Smooth muscle cell (in vitro differentiated cells): ENCODE measurements around the gene GBF1. TPM values are rescaled to one million over a fixed set of nuclear protein-coding genes. Genes with fewer than 3 reads are reported as not detected.

Experiments
- DNase-seq: peaks from one replicate; lab custom pipeline; 2025; ENCODE audit not compliant: unreplicated experiment; lab: John Stamatoyannopoulos, UW
- H2AFZ ChIP-seq: fragments of 200-600 bp; sonication (generic); 2 replicates; pipeline ENCODE4 v1.6.0; 2016; ENCODE audit warnings: antibody characterized with exemption, low read depth, mild to moderate bottlenecking
- H3F3A ChIP-seq: fragments of 200-600 bp; sonication (generic); 2 replicates; pipeline ENCODE4 v1.6.0; 2017; ENCODE audit warnings: antibody characterized with exemption, low read depth
- H3K27ac ChIP-seq: fragments of 200-600 bp; sonication (generic); 2 replicates; pipeline ENCODE4 v1.5.1; 2016; ENCODE audit warnings: low read depth, mild to moderate bottlenecking
- H3K27me3 ChIP-seq: fragments of 200-600 bp; sonication (generic); 2 replicates; pipeline ENCODE4 v1.6.1; 2016; ENCODE audit warnings: low read depth, mild to moderate bottlenecking
- H3K36me3 ChIP-seq: fragments of 200-600 bp; sonication (generic); 2 replicates; pipeline ENCODE4 v1.5.1; 2016; ENCODE audit warnings: low read depth
- H3K4me1 ChIP-seq: fragments of 200-600 bp; sonication (generic); 2 replicates; pipeline ENCODE4 v1.5.1; 2016; ENCODE audit warnings: low read depth
- H3K4me2 ChIP-seq: fragments of 200-600 bp; sonication (generic); 2 replicates; pipeline ENCODE4 v1.6.0; 2016; ENCODE audit warnings: mild to moderate bottlenecking
- H3K4me3 ChIP-seq: fragments of 200-600 bp; sonication (generic); 2 replicates; pipeline ENCODE4 v1.5.1; 2016; ENCODE audit warnings: mild to moderate bottlenecking
- H3K79me2 ChIP-seq: fragments of 200-600 bp; sonication (generic); 2 replicates; pipeline ENCODE4 v1.6.0; 2016; ENCODE audit warnings: low read depth, mild to moderate bottlenecking
- H3K9ac ChIP-seq: fragments of 200-600 bp; sonication (generic); 2 replicates; pipeline ENCODE4 v1.6.0; 2016; ENCODE audit warnings: low read depth
- H3K9me3 ChIP-seq: fragments of 200-600 bp; sonication (generic); replicated peaks from 2 replicates; pipeline ENCODE4 v1.5.1; 2016; ENCODE audit warnings: low read depth
- H4K20me1 ChIP-seq: fragments of 200-600 bp; sonication (generic); 2 replicates; pipeline ENCODE4 v1.6.0; 2016; ENCODE audit warnings: low read depth
- WGBS: methylation state at CpG from one replicate; pipeline ENCODE4 v1.1.7; 2016; ENCODE audit warnings: low lambda C conversion rate; 5-methylcytosine and 5-hydroxymethylcytosine counted together
- polyA plus RNA-seq: library from polyadenylated mRNA; unstranded; fragments of >200 nt; fragmentation: Nextera tagmentation; extraction: Ambion mirVana; gene quantifications from 2 replicates; pipeline ENCODE4 v1.2.1, GENCODE V29; 2016
- total RNA-seq: library from RNA; depleted of rRNA; stranded (reverse); fragments of >200 nt; gene quantifications from 2 replicates; pipeline ENCODE4 v1.2.3, GENCODE V29; 2014
- TF ChIP-seq, protein P1 (sequence below): fragments of 200-600 bp; sonication (generic); IDR thresholded peaks from 2 replicates; pipeline ENCODE4 v1.5.1; 2017; ENCODE audit warnings: borderline replicate concordance, mild to moderate bottlenecking, antibody characterized with exemption; ENCODE audit not compliant: insufficient read depth, poor library complexity, severe bottlenecking

Gene GBF1
- total and polyA plus RNA-seq, 2 experiments from 2014 or later, result 52.8 to 56.4 TPM

DNA sequence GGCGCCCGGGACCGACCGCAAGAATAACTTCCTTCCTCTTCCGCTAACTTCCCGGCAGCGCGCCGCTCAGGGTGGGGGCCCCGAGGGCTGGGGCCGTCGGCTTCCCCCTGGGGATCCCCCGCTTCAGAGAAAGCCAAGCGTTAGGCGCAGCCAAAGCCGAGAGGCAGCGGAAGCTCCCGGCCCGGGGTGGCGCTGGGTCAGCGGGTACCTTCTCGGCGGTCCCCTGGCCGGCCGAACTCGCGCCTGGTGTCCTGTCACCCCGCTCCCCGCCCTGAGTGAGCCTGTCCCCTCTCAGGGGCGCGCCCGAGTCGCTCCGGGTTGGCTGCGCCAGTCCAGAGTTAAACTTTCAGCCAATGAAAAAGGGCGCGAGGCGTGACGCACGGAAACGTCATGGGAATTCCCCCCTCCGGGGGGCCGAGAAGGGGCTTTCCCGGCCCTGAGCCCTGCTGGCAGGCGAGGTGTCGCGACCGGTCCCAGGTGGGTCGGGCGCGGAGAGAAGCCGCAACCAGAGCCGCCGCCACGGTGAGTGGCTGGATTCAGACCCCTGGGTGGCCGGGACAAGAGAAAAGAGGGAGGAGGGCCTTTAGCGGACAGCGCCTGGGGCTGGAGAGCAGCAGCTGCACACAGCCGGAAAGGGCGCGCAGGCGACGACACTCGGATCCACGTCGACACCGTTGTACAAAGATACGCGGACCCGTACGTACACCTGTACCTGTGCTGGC is 148.9 kb downstream of the GBF1 start:
- TF ChIP-seq, protein P1, sequence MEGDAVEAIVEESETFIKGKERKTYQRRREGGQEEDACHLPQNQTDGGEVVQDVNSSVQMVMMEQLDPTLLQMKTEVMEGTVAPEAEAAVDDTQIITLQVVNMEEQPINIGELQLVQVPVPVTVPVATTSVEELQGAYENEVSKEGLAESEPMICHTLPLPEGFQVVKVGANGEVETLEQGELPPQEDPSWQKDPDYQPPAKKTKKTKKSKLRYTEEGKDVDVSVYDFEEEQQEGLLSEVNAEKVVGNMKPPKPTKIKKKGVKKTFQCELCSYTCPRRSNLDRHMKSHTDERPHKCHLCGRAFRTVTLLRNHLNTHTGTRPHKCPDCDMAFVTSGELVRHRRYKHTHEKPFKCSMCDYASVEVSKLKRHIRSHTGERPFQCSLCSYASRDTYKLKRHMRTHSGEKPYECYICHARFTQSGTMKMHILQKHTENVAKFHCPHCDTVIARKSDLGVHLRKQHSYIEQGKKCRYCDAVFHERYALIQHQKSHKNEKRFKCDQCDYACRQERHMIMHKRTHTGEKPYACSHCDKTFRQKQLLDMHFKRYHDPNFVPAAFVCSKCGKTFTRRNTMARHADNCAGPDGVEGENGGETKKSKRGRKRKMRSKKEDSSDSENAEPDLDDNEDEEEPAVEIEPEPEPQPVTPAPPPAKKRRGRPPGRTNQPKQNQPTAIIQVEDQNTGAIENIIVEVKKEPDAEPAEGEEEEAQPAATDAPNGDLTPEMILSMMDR, result no peak
- Histone ChIP-seq H3F3A (peaks cover 6% of the 10 kb centered on the region), H2AFZ (no peak overlapping the region), H3K4me3 (peak overlapping the region; percentile 69), H3K9ac (peak overlapping the region; percentile 99), H3K27me3 (no peaks in the 10 kb centered on the region), H3K36me3 (no peaks in the 10 kb centered on the region), H4K20me1 (peaks cover 10% of the 10 kb centered on the region), H3K27ac (peak overlapping the region; percentile 100), H3K4me1 (peaks cover 10% of the 10 kb centered on the region), H3K4me2 (peak overlapping the region; percentile 94), H3K9me3 (no peaks in the 10 kb centered on the region), H3K79me2 (peaks cover 14% of the 10 kb centered on the region)
- 1% methylated on average over 66 of the region's 71 CpGs for WGBS
- DNase-seq, result peak; percentile 99

DNA sequence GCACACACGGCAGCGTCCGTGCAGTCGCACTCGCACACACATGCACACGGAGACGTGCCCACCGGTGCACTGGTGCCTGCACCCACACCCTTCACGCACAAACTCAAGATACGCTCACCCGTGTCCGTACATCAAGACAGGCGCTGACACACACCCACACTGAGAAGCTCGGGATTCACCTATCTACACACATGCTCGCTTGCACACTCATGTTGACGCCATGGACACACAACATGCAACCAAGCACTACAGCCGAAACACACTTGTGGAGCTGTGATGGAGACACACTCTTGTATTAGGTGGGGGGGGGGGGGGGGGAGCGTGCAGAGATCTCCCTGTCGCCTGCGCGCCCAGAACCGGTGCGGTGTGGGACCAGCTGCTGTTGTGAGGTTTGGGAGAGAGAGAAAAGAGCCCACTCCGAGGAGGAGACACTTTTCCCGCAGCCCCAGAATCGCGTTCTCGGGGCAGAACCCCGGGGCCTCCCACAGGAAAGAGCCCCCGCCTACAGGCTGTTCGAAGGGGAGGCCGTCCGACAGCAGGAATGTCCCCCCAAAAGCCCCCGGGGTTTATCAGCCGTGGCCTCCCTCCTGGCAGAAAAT is 149.6 kb downstream of the GBF1 start:
- Histone ChIP-seq H3K9me3 (no peaks in the 10 kb centered on the region), H3K4me3 (peak overlapping the region; percentile 69), H3K27me3 (no peaks in the 10 kb centered on the region), H4K20me1 (peaks cover 10% of the 10 kb centered on the region), H3K9ac (peak overlapping the region; percentile 99), H3K4me2 (peak overlapping the region; percentile 94), H2AFZ (no peak overlapping the region), H3K79me2 (peaks cover 14% of the 10 kb centered on the region), H3K4me1 (peaks cover 10% of the 10 kb centered on the region), H3K27ac (peak overlapping the region; percentile 100), H3F3A (peaks cover 6% of the 10 kb centered on the region), H3K36me3 (no peaks in the 10 kb centered on the region)
- peak; percentile 74 for DNase-seq
- 3% methylated on average over 35 of the region's 35 CpGs for WGBS
- TF ChIP-seq, protein P1, result no peak

DNA sequence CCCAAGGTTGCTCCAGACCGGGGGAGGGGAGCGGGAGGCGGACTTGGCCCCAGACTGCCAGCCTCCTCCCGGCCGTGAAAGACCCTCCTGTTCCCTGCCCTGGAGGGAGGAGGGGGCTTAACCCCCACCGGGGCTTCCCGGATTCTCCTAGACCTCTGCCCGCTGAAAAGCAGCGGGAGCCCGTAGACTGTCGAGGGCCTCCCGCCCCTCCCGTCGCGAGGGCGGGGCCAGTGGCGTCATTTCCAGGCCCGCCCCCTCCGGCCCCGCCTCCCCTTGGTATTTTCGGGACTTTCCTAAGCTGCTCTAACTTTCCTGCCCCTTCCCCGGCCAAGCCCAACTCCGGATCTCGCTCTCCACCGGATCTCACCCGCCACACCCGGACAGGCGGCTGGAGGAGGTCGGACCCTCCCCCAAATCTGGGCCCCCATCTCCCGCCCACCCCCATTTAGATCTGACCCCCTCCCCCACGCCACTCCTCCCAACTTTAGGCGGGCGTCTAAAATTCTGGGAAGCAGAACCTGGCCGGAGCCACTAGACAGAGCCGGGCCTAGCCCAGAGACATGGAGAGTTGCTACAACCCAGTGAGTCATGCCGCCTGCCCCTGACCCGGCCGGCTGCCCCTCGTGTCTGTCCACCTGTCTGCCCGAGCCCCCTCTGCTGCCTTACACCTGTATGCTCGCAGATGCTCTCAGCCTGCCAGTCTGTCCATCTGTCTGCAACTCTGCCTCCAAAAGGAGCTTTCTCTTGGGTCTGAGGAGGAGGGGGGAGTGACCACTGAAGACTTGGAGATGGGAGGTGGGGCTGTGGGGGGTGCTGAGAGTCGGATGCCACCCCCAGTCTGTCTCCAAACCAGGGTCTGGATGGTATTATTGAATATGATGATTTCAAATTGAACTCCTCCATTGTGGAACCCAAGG is 150.3 kb downstream of the GBF1 start, which contains the start of gene NFKB2:
TSS of gene NFKB2 (plus strand) at position 306 of the 917 bp plus-strand sequence. CDS start at position 561, 255 bp downstream.
- H3K36me3 ChIP-seq, result no peaks in the 10 kb centered on the region
- peak within 1 kb of the TSS; percentile 94 for H3K4me2 ChIP-seq
- peak within 1 kb of the TSS; percentile 100 for H3K27ac ChIP-seq
- peaks cover 14% of the 10 kb centered on the region for H3K79me2 ChIP-seq
- H3K27me3 ChIP-seq, result no peaks in the 10 kb centered on the region
- peak within 1 kb of the TSS; percentile 99 for H3K9ac ChIP-seq
- H4K20me1 ChIP-seq, result peaks cover 10% of the 10 kb centered on the region
- TF ChIP-seq, protein P1, result no peak
- peak within 1 kb of the TSS; percentile 69 for H3K4me3 ChIP-seq
- DNase-seq, result peak; percentile 85
- peaks cover 5% of the 10 kb centered on the region for H3F3A ChIP-seq
- no peaks in the 10 kb centered on the region for H3K9me3 ChIP-seq
- 4% methylated on average over 24 of the region's 42 CpGs for WGBS
- H2AFZ ChIP-seq, result no peak within 1 kb of the TSS
- peaks cover 10% of the 10 kb centered on the region for H3K4me1 ChIP-seq
